K562 treated with DMSO at 1 percent for 48 hours (cell line): Measurements from ENCODE around the gene OR5L2. TPM values are rescaled to one million over a fixed set of nuclear protein-coding genes. Genes with fewer than 3 reads are reported as not detected.

ENCODE experiments used
- total RNA-seq: library from RNA; unstranded; fragments of 300-600 nt; gene quantifications from 2 replicates; pipeline ENCODE4 v1.2.3, GENCODE V29; 2022; ENCODE audit warnings: low replicate concordance; ENCODE audit errors: extremely low read depth

Gene OR5L2
- total RNA-seq = not detected in 2 replicates

DNA sequence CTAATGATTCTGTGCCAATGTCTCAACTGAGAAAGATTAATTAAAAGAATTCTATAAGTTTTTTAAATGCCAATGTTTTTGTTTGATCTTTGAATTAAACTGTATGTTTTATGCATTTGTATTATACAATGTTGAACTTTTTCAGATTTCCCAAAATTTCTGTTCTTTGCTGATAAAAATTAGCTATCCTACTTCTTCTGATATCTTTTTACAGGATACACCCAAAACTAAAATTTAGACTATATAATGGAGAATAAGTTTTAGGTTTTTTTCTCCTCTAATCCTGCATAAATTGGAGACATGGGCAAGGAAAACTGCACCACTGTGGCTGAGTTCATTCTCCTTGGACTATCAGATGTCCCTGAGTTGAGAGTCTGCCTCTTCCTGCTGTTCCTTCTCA, at the start of gene OR5L2:
TSS of gene OR5L2 (plus strand) at position 301 of the 400 bp plus-strand sequence. CDS start at position 301, 0 bp downstream.

DNA sequence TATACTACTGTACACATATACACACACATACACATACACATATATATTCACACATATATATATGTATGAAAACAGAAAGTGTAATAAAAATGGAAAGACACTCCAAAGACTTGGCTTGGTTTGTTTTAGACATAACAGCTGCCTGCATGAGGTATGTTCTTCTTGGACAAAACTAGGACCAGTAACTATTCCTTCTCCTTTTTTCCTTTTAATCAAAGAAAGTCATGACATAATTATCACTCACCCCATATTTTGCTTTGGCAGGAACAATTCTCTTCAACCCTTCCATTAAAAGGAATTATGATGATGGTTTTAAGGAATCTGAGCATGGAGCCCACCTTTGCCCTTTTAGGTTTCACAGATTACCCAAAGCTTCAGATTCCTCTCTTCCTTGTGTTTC, 31.8 kb upstream of the OR5L2 start, which contains the start of gene OR5D14:
TSS of gene OR5D14 (plus strand) at position 301 of the 400 bp plus-strand sequence. CDS start at position 301, 0 bp downstream.

DNA sequence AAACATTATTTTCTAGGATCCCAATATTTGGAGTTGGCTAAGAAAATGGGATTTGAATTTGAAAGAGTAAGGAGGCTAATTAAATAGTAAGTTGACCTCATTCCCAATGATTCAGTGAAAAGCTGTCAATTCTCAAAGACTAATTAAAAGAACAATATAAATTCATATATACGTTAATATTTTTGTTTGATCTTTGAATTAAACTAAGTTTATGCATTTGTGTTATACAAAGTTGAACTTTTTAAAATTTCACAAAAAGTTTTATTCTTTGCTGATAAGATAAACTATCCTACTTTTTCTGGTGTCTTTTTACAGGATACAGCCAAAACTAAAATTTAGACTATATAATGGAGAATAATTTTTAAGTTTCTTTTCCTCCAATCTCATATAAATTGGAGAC, 16.0 kb upstream of the OR5L2 start, which contains the start of gene OR5L1:
TSS of gene OR5L1 (plus strand) at position 301 of the 400 bp plus-strand sequence. CDS start 100 bp downstream, outside the sequence.

DNA sequence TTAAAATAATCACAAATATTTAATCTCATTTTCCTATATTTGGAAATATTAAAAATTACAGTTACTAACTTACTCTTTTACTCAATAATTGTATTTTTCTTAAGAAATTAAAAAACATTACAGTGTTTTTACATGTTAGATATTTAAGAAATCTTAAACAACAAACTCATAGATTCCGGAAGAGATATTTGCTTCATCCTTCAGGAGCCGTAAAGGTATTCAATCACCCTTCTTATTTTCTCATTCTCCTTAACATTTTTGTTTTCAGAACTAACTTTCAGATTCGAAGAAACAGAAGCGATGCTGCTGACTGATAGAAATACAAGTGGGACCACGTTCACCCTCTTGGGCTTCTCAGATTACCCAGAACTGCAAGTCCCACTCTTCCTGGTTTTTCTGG, 7.7 kb upstream of the OR5L2 start, which contains the start of gene OR5D18:
TSS of gene OR5D18 (plus strand) at position 301 of the 400 bp plus-strand sequence. CDS start at position 301, 0 bp downstream.

DNA sequence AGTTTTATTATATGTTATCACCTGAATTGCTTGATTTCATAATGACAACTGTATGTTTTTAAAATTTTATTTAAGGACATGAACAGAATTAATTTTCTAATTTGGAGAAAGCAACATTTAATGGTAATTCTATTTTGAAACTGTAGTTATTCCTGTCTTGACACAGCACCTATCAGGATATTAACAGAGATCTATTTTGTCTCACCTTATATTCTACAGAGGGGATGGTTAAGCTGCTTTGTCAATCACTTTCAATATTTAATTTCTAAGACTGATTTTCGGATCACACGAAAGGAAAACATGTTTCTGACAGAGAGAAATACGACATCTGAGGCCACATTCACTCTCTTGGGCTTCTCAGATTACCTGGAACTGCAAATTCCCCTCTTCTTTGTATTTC, 11.4 kb downstream of the OR5L2 start, which contains the start of gene OR5D16:
TSS of gene OR5D16 (plus strand) at position 301 of the 400 bp plus-strand sequence. CDS start at position 301, 0 bp downstream.

Other genes with a start within 250 kb of the OR5L2 start
- not detected in 2 replicates for gene OR4C11, start 219.6 kb upstream of the OR5L2 start, total RNA-seq
- not detected in 2 replicates for gene OR4P4, start 192.1 kb upstream of the OR5L2 start, total RNA-seq
- gene OR4S2, start 178.9 kb upstream of the OR5L2 start, total RNA-seq = not detected in 2 replicates
- not detected in 2 replicates for gene OR4C6, start 165.0 kb upstream of the OR5L2 start, total RNA-seq
- gene OR5D13, start 53.8 kb upstream of the OR5L2 start, total RNA-seq = not detected in 2 replicates
- gene OR5D14, start 31.7 kb upstream of the OR5L2 start, total RNA-seq = not detected in 2 replicates
- gene OR5L1, start 15.9 kb upstream of the OR5L2 start, total RNA-seq = not detected in 2 replicates
- not detected in 2 replicates for gene OR5D18, start 7.6 kb upstream of the OR5L2 start, total RNA-seq
- gene OR5D16, start 11.5 kb downstream of the OR5L2 start, total RNA-seq = not detected in 2 replicates
- not detected in 2 replicates for gene TRIM51, start 56.1 kb downstream of the OR5L2 start, total RNA-seq
- gene OR5W2, start 87.4 kb downstream of the OR5L2 start, total RNA-seq = not detected in 2 replicates
- gene OR5I1, start 109.2 kb downstream of the OR5L2 start, total RNA-seq = not detected in 2 replicates
- gene OR10AG1, start 142.7 kb downstream of the OR5L2 start, total RNA-seq = not detected in 2 replicates
- gene OR5F1, start 167.4 kb downstream of the OR5L2 start, total RNA-seq = not detected in 2 replicates
- gene OR5AS1, start 200.4 kb downstream of the OR5L2 start, total RNA-seq = not detected in 2 replicates